ENCODE results near the gene WDR48.

WDR48 gene

DNA sequence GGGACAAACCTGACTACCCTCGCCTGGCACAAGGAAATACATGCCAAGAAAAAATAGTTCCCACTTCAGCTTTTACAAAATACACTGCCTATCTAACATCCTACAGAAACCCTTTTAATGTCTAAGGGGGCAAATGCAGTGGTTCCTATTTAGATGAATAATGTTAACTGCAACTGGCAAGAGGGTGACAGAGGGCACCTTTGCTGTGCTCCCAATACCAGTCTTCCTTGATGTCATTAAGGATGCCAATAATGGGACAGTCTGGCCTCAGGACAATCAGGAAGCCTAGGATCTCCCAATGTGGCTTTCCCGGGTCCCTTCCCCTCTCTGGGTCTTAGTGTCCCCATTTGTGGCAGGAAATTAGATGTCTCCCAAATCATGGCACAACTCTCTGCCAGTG lies 87.6 kb downstream of the WDR48 start:
- TF ChIP-seq, protein P1, sequence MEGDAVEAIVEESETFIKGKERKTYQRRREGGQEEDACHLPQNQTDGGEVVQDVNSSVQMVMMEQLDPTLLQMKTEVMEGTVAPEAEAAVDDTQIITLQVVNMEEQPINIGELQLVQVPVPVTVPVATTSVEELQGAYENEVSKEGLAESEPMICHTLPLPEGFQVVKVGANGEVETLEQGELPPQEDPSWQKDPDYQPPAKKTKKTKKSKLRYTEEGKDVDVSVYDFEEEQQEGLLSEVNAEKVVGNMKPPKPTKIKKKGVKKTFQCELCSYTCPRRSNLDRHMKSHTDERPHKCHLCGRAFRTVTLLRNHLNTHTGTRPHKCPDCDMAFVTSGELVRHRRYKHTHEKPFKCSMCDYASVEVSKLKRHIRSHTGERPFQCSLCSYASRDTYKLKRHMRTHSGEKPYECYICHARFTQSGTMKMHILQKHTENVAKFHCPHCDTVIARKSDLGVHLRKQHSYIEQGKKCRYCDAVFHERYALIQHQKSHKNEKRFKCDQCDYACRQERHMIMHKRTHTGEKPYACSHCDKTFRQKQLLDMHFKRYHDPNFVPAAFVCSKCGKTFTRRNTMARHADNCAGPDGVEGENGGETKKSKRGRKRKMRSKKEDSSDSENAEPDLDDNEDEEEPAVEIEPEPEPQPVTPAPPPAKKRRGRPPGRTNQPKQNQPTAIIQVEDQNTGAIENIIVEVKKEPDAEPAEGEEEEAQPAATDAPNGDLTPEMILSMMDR (IDR thresholded peaks at IDR 0.05; ENCODE audit: low read depth, low read length): no peak
- no peak for DNase-seq (ENCODE audit: extremely low read depth, low read depth)

DNA sequence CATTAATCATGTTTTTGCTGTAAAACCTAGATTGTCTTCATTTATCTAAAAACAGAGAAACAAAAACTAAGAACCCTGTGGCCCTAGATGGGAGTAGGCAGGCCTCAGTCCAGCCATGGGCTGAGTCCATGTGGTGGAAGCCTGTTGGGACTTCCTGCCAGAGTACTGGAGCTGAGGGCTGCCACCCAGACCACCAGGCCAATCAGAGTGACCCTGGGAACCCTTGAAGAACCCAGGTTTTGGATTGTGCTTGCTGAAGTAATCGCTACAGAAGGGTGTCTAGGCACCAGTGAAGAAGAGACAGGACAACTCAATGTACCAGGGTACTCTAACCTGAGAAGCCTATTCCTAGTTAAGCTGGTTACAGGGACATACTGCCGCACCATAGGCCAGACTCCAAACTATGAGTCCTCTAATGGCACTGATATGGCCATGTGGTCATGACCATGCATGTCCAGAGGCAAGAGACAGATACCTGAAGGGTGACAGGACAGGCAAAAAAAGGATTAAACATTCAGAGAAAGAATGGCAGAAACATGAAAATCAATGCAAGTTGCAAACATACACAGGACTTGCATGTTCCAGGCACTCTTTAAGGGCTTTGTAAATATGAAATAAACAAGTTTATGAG lies 88.6 kb downstream of the WDR48 start:
- no peak for DNase-seq (ENCODE audit: extremely low read depth, low read depth)
- TF ChIP-seq, protein P1 (IDR thresholded peaks at IDR 0.05; ENCODE audit: low read depth, low read length): no peak

DNA sequence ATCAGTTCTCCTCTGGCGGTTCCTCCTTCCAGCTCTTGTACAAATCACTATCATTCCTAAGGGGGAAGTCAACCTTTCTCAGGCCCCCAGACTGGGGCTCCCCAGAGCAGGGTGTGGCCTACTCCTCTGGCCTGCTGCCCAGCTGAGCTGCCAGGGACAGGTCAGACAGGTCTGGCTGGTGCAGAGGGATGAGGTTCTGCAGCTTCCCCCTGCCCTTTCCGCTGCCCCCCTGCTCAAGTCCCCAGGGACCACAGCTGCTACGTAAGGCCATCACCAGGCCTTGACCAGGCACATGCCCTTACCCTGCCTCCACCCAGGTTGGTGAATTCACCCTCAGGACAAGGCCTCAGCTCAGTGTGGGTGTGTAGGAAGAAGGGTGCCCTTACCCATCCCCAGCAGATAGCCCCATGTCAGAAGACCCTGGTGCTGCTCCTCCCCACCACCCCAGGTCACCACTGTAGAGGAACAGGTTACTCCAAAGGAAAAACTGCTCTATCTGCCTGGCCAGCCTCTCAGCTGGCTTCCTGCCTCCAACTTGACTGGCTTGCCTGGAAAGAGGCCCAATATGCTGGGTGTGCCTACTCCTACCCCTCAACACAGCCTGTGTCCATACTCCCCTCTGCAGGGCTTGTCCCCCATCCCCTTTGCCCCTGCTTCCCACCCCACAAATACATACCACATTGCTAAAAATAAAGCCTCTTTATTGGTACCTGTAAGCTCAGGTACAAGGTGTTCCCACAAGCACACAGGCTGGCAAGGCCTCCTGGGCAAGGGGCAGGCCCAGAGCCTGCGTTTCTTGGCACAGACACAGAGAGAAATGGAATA lies 89.6 kb downstream of the WDR48 start:
- TF ChIP-seq, protein P1 (IDR thresholded peaks at IDR 0.05; ENCODE audit: low read depth, low read length): no peak
- DNase-seq (ENCODE audit: extremely low read depth, low read depth): no peak

DNA sequence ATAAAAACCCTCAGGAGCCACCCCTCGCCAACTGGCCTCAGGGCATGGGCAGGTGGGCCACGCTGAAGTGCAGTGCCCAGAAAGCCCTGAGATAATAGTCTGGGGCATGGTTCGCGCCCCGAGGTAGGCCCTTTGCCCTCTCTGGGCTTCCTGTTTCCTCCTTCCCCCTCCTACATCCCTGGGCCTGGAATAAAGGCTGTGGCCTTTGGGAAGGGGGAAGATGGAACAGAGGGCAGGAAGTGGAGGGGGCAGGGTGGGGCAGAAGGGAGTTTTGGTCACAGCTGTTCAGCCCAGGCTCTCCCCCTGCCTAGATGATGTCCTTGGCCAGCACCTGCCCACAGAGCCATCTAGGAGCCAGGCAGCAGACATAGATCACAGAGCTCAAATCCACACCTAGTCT lies 90.3 kb downstream of the WDR48 start:
- DNase-seq (ENCODE audit: extremely low read depth, low read depth): no peak
- TF ChIP-seq, protein P1 (IDR thresholded peaks at IDR 0.05; ENCODE audit: low read depth, low read length): no peak

DNA sequence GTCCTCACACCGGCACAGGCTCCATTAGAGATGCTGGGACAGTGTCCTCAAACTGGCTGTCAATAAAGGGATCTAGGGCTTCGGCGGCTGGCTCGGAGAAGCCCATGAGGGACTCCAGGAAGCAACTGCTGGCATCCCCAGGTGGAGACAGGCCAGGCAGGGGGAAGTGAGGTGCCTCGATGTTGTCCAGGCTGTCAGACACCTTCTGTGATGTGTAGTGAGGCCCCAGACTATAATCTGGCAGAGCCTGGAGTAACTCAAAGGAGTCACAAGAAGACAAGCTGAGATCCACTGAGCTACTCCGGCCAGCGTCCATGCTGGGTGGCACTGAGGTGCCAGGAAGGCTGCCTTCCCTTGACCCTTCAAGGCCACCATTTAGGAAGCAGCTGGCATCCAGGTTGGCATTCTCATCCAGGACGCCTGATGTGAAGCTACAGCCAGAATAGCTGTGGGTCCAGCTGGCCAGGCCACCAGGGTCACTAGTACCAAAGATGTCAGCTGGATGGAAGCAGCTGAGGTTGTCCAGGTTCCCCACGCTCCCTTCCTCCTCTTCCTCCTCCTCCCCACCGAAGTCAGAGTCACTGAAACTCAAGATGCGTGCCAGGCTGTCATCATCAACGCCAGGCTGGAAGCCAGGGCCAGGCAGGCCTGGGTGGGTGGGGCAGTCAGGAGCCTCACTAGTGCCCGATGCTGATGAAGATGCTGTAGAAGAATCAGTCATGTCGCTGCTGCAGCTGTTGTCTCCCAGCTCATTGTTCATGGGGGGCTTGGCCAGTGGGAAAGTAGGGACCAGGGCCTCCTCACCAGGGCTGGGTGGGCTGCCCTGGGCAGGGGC lies 91.5 kb downstream of the WDR48 start:
- no peak for DNase-seq (ENCODE audit: extremely low read depth, low read depth)
- TF ChIP-seq, protein P1 (IDR thresholded peaks at IDR 0.05; ENCODE audit: low read depth, low read length): no peak

DNA sequence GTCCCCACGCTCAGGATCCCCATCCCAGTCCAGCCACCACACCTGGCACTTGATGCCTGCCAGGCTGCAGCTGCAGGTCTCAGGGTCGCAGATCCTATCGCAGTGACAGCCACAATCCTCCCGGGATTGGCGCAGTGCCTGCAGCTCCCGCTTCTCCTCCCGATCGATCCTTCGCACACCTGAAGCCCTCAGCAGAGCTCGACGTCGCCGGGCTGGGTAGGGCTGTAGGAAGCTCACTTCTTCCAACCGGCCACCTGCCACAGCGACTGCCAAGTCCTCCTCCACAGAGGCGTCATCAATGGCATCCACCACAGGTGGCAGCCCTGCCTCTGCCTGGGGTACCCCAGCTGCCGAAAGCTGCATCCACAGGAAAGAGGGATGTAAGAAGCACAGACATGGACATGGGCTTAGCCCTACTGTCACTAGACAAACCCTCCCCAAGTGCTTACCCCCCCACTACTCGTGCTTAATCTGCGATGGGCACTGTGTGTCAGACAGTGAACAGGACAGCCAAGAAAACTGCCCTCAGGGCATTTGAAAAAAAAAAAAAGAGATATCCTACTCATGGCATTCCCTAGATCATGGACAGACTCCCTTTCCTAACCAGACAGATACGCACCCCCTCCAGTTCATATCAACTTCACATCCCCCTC lies 92.4 kb downstream of the WDR48 start:
- DNase-seq (ENCODE audit: extremely low read depth, low read depth): no peak
- TF ChIP-seq, protein P1 (IDR thresholded peaks at IDR 0.05; ENCODE audit: low read depth, low read length): no peak

Data from AG09319 (cell line).